ENCODE data around the gene PITPNM3.

GRCh38 chr17:6559753-6560215, 3.4 kb upstream of the PITPNM3 start:
- TF ChIP-seq POLR2A (IDR thresholded peaks at IDR 0.05): no peak
- TF ChIP-seq, protein P1, sequence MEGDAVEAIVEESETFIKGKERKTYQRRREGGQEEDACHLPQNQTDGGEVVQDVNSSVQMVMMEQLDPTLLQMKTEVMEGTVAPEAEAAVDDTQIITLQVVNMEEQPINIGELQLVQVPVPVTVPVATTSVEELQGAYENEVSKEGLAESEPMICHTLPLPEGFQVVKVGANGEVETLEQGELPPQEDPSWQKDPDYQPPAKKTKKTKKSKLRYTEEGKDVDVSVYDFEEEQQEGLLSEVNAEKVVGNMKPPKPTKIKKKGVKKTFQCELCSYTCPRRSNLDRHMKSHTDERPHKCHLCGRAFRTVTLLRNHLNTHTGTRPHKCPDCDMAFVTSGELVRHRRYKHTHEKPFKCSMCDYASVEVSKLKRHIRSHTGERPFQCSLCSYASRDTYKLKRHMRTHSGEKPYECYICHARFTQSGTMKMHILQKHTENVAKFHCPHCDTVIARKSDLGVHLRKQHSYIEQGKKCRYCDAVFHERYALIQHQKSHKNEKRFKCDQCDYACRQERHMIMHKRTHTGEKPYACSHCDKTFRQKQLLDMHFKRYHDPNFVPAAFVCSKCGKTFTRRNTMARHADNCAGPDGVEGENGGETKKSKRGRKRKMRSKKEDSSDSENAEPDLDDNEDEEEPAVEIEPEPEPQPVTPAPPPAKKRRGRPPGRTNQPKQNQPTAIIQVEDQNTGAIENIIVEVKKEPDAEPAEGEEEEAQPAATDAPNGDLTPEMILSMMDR (IDR thresholded peaks at IDR 0.05): no peak

All from heart left ventricle (tissue), 13 donors.